WTC11 (cell line): ENCODE data around the gene ADGRL2. TPM values are rescaled to one million over a fixed set of nuclear protein-coding genes. Genes with fewer than 3 reads are reported as not detected.

Experiments used
- ATAC-seq: fragments of 200-7000 bp; cut with Tn5 transposase; 2 replicates; pipeline ENCODE4 v1.10.0; 2021; ENCODE audit warnings: mild to moderate bottlenecking, moderate library complexity
- CTCF ChIA-PET: fragments of 300-600 bp; sonication (Branson Sonifier 250); formaldehyde crosslinking; loops from one replicate; lab custom pipeline; 2021; ENCODE audit warnings: antibody characterized with exemption; lab: Charles Lee
- POLR2A ChIA-PET: fragments of 350-600 bp; sonication (Branson Sonifier 250); formaldehyde crosslinking; loops from one replicate; lab custom pipeline; 2021; ENCODE audit warnings: antibody characterized with exemption; lab: Charles Lee
- DNase-seq: peaks from one replicate; pipeline ENCODE4 v3.0.0; 2021; ENCODE audit warnings: low spot score
- H3K27ac Mint-ChIP-seq: 2 replicates; pipeline ENCODE4 v1.8.0; 2021; ENCODE audit warnings: mixed read lengths
- H3K27me3 Mint-ChIP-seq: 2 replicates; pipeline ENCODE4 v1.8.0; 2021; ENCODE audit warnings: low read depth, mild to moderate bottlenecking, moderate library complexity, mixed read lengths
- H3K36me3 Mint-ChIP-seq: 2 replicates; pipeline ENCODE4 v1.8.0; 2021; ENCODE audit warnings: mixed read lengths
- H3K4me1 Mint-ChIP-seq: 2 replicates; pipeline ENCODE4 v1.8.0; 2022; ENCODE audit warnings: mixed read lengths
- H3K4me3 Mint-ChIP-seq: 2 replicates; pipeline ENCODE4 v1.8.0; 2021; ENCODE audit warnings: mild to moderate bottlenecking, moderate library complexity, mixed read lengths
- H3K9me3 Mint-ChIP-seq: 2 replicates; pipeline ENCODE4 v1.8.0; 2021; ENCODE audit warnings: mixed read lengths
- CREB1 ChIP-seq: sonication (generic); formaldehyde crosslinking; IDR thresholded peaks from 2 replicates; pipeline ENCODE4 v1.8.0; 2023; ENCODE audit warnings: mild to moderate bottlenecking, missing genetic modification reagents
- ERG ChIP-seq: fragments of 250-450 bp; sonication (Bioruptor Pico); IDR thresholded peaks from 2 replicates; pipeline ENCODE4 v1.8.0; 2021; ENCODE audit warnings: mild to moderate bottlenecking
- FOXP4 ChIP-seq: sonication (generic); formaldehyde crosslinking; IDR thresholded peaks from 2 replicates; pipeline ENCODE4 v1.8.0; 2022; ENCODE audit warnings: mild to moderate bottlenecking, missing genetic modification reagents
- RELA ChIP-seq: sonication (generic); formaldehyde crosslinking; IDR thresholded peaks from 2 replicates; pipeline ENCODE4 v1.8.1; 2022; ENCODE audit warnings: missing genetic modification reagents, mild to moderate bottlenecking, borderline replicate concordance
- SOX15 ChIP-seq: fragments of 250-450 bp; sonication (Bioruptor Pico); IDR thresholded peaks from 2 replicates; pipeline ENCODE4 v1.9.0; 2021; ENCODE audit warnings: mild to moderate bottlenecking
- USF2 ChIP-seq: sonication (generic); formaldehyde crosslinking; IDR thresholded peaks from 2 replicates; pipeline ENCODE4 v1.8.1; 2023; ENCODE audit warnings: mild to moderate bottlenecking, missing genetic modification reagents, moderate library complexity
- ZNF232 ChIP-seq: sonication (generic); formaldehyde crosslinking; IDR thresholded peaks from 2 replicates; pipeline ENCODE4 v1.8.0; 2022; ENCODE audit warnings: mild to moderate bottlenecking, missing genetic modification reagents
- ZNF263 ChIP-seq: sonication (generic); formaldehyde crosslinking; IDR thresholded peaks from 2 replicates; pipeline ENCODE4 v1.8.1; 2022; ENCODE audit warnings: low read depth, mild to moderate bottlenecking, moderate library complexity, missing genetic modification reagents
- ZNF532 ChIP-seq: fragments of 250-450 bp; sonication (Bioruptor Pico); IDR thresholded peaks from 2 replicates; pipeline ENCODE4 v1.9.0; 2021; ENCODE audit warnings: mild to moderate bottlenecking, borderline replicate concordance
- ZNF671 ChIP-seq: fragments of 250-450 bp; sonication (Bioruptor Pico); IDR thresholded peaks from 2 replicates; pipeline ENCODE4 v1.8.0; 2021; ENCODE audit warnings: mild to moderate bottlenecking
- total RNA-seq: library from RNA; stranded (reverse); gene quantifications from 3 replicates; pipeline ENCODE4 v1.2.3, GENCODE V29; 2021
- TF ChIP-seq, protein P1 (sequence below): sonication (generic); formaldehyde crosslinking; IDR thresholded peaks from 2 replicates; pipeline ENCODE4 v1.8.1; 2022; ENCODE audit warnings: low read depth, mild to moderate bottlenecking, moderate library complexity, missing genetic modification reagents, borderline replicate concordance

ADGRL2 gene
- total RNA-seq, 1 experiment from 2014 or later: 71.6 TPM

DNA sequence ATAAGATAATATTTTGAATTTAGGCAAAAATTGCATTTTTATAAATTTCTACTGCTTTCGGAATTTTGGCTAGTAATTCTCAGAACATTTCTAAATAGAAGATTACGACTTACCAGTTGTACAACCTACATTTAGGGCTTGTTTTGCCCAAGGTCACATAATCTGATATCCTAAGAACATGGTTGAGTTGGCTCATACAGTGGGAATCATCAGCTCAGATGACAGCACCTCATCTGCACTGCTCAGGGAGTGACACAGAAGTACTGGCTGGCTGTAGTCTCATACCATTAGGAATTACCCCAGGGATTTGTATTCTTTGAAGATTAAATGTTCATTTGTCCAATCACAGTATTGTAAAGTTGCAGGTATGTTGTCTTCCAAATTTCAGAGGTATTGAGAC, 217.6 kb downstream of the ADGRL2 start:
- H3K4me3 Mint-ChIP-seq: no peak overlapping the region
- peaks cover 16% of the 10 kb centered on the region for H3K9me3 Mint-ChIP-seq
- DNase-seq (no peak), ATAC-seq (no peak)
- TF ChIP-seq ZNF671 (CRISPR knock-in tag) (no peak), SOX15 (CRISPR knock-in tag) (no peak), ZNF532 (CRISPR knock-in tag) (no peak)
- TF ChIP-seq, protein P1, sequence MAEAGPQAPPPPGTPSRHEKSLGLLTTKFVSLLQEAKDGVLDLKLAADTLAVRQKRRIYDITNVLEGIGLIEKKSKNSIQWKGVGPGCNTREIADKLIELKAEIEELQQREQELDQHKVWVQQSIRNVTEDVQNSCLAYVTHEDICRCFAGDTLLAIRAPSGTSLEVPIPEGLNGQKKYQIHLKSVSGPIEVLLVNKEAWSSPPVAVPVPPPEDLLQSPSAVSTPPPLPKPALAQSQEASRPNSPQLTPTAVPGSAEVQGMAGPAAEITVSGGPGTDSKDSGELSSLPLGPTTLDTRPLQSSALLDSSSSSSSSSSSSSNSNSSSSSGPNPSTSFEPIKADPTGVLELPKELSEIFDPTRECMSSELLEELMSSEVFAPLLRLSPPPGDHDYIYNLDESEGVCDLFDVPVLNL: no peak
- ChIA-PET POLR2A (interaction anchor here (0.6 kb wide), 1 partner anchor 10 kb away, joined by 7 read pairs; no protein-coding TSS in a partner anchor), CTCF (no interaction called here)
- H3K27me3 Mint-ChIP-seq: no peaks in the 10 kb centered on the region
- no peaks in the 10 kb centered on the region for H3K36me3 Mint-ChIP-seq
- H3K27ac Mint-ChIP-seq: no peak overlapping the region
- H3K4me1 Mint-ChIP-seq: no peaks in the 10 kb centered on the region

- TF ChIP-seq ZNF232 (CRISPR knock-in tag) (no peak), FOXP4 (no peak)
- H3K9me3 Mint-ChIP-seq: peaks cover 16% of the 10 kb centered on the region
- H3K4me1 Mint-ChIP-seq: no peaks in the 10 kb centered on the region
- ATAC-seq: no peak
- ChIA-PET POLR2A (no interaction called here), CTCF (no interaction called here)
- no peaks in the 10 kb centered on the region for H3K27me3 Mint-ChIP-seq
- H3K4me3 Mint-ChIP-seq: no peak overlapping the region
- no peak for DNase-seq
- no peaks in the 10 kb centered on the region for H3K36me3 Mint-ChIP-seq
- H3K27ac Mint-ChIP-seq: no peak overlapping the region
Measured at GRCh38 chr1:82019508-82019907, 218.8 kb downstream of the ADGRL2 start.

DNA sequence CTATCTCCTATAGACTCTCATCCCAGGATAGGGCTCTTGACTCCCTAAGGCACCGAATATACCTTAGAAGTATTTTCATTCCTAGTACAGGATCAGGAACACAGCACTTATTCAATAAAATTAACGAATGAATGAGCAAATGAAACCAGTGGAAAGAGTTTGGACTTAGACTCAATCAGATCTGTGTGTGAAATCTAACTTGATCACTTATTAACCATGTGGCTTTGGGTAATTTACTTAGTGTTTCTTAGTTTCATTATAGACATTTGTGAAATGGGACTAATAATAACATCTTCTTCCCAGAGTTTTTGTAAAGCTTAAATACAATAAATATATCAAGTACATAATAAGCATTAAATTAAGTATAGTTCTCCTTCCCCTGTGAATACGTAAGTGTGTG, 230.1 kb downstream of the ADGRL2 start:
- DNase-seq (no peak), ATAC-seq (no peak)
- ChIA-PET POLR2A (no interaction called here), CTCF (no interaction called here)
- Mint-ChIP-seq H3K27ac (no peak overlapping the region), H3K4me1 (no peaks in the 10 kb centered on the region), H3K36me3 (no peaks in the 10 kb centered on the region), H3K9me3 (peaks cover 13% of the 10 kb centered on the region), H3K4me3 (no peak overlapping the region), H3K27me3 (no peaks in the 10 kb centered on the region)
- no peak for TF ChIP-seq USF2 (CRISPR knock-in tag)

- ATAC-seq: no peak
- CTCF ChIA-PET: no interaction called here
- H3K27ac Mint-ChIP-seq: no peak overlapping the region
- TF ChIP-seq, protein P1: no peak
- TF ChIP-seq ZNF232 (CRISPR knock-in tag) (no peak), ZNF263 (CRISPR knock-in tag) (no peak), SOX15 (CRISPR knock-in tag) (no peak), RELA (no peak), CREB1 (no peak), USF2 (CRISPR knock-in tag) (no peak), ERG (CRISPR knock-in tag) (no peak)
Measured at GRCh38 chr1:82032068-82032467, 231.3 kb downstream of the ADGRL2 start.

More at GRCh38 chr1:82032068-82032467, 231.3 kb downstream of the ADGRL2 start:
- H3K4me1 Mint-ChIP-seq: no peaks in the 10 kb centered on the region
- H3K4me3 Mint-ChIP-seq: no peak overlapping the region
- no peaks in the 10 kb centered on the region for H3K36me3 Mint-ChIP-seq
- POLR2A ChIA-PET: no interaction called here
- no peaks in the 10 kb centered on the region for H3K27me3 Mint-ChIP-seq
- peaks cover 13% of the 10 kb centered on the region for H3K9me3 Mint-ChIP-seq
- no peak for DNase-seq
